Mesothelial cell of epicardium (in vitro differentiated cells): ENCODE measurements around the gene JUN. TPM values are rescaled to one million over a fixed set of nuclear protein-coding genes. Genes with fewer than 3 reads are reported as not detected.

ENCODE experiments used
- DNase-seq, 2 experiments: peaks; one replicate each; pipeline ENCODE4 v3.0.0; 2021; ENCODE audit warnings: low spot score in 2 of 2; ENCODE audit not compliant: unreplicated experiment in 2 of 2
- H3K27ac Mint-ChIP-seq: 2 replicates; pipeline ENCODE4 v1.8.0; 2021; ENCODE audit warnings: mixed read lengths
- H3K27me3 Mint-ChIP-seq: 2 replicates; pipeline ENCODE4 v1.8.0; 2021; ENCODE audit warnings: low read depth, mixed read lengths
- H3K36me3 Mint-ChIP-seq: 2 replicates; pipeline ENCODE4 v1.8.0; 2021; ENCODE audit warnings: mixed read lengths
- H3K4me1 Mint-ChIP-seq: 2 replicates; pipeline ENCODE4 v1.8.0; 2021; ENCODE audit warnings: mixed read lengths
- H3K4me3 Mint-ChIP-seq: 2 replicates; pipeline ENCODE4 v1.8.0; 2021; ENCODE audit warnings: mild to moderate bottlenecking, moderate library complexity, mixed read lengths
- H3K9me3 Mint-ChIP-seq: 2 replicates; pipeline ENCODE4 v1.8.0; 2021; ENCODE audit warnings: mixed read lengths
- CTCF ChIP-seq: fragments of 200-600 bp; sonication (generic); IDR thresholded peaks from one replicate; pipeline ENCODE4 v1.5.0; 2021; ENCODE audit warnings: antibody characterized with exemption; ENCODE audit not compliant: unreplicated experiment
- total RNA-seq: library from RNA; stranded (reverse); gene quantifications from 3 replicates; pipeline ENCODE4 v1.2.1, GENCODE V29; 2021

JUN gene
- total RNA-seq, 1 donor from 2014 or later, result 242 TPM

GRCh38 chr1:58745666-58746065 lies 38.2 kb downstream of the JUN start:
- Mint-ChIP-seq H3K4me1 (peaks cover 25% of the 10 kb centered on the region), H3K27me3 (no peaks in the 10 kb centered on the region), H3K36me3 (no peaks in the 10 kb centered on the region), H3K9me3 (peaks cover 3% of the 10 kb centered on the region), H3K4me3 (no peak overlapping the region), H3K27ac (no peak overlapping the region)
- DNase-seq, result no peak
- TF ChIP-seq CTCF, result no peak

GRCh38 chr1:58745117-58745516 lies 38.7 kb downstream of the JUN start:
- Mint-ChIP-seq H3K27ac (no peak overlapping the region), H3K4me3 (no peak overlapping the region), H3K36me3 (no peaks in the 10 kb centered on the region), H3K4me1 (peaks cover 31% of the 10 kb centered on the region), H3K27me3 (no peaks in the 10 kb centered on the region), H3K9me3 (peaks cover 3% of the 10 kb centered on the region)
- no peak for TF ChIP-seq CTCF
- no peak for DNase-seq

- H3K9me3 Mint-ChIP-seq, result peaks cover 3% of the 10 kb centered on the region
- peak overlapping the region; percentile 47 for H3K27ac Mint-ChIP-seq
- H3K36me3 Mint-ChIP-seq, result no peaks in the 10 kb centered on the region
- no peaks in the 10 kb centered on the region for H3K27me3 Mint-ChIP-seq
- H3K4me1 Mint-ChIP-seq, result peaks cover 27% of the 10 kb centered on the region
- no peak for TF ChIP-seq CTCF
- DNase-seq, result no peak
- no peak overlapping the region for H3K4me3 Mint-ChIP-seq
These were observed 41.9 kb downstream of the JUN start for GRCh38 chr1:58741678-58742553.

GRCh38 chr1:58739856-58740466 lies 43.9 kb downstream of the JUN start:
- Mint-ChIP-seq H3K27ac (peak overlapping the region; percentile 56), H3K9me3 (peaks cover 4% of the 10 kb centered on the region), H3K27me3 (no peaks in the 10 kb centered on the region), H3K4me1 (peaks cover 17% of the 10 kb centered on the region), H3K4me3 (no peak overlapping the region), H3K36me3 (no peaks in the 10 kb centered on the region)
- TF ChIP-seq CTCF, result peak; percentile 86
- DNase-seq, result no peak

- H3K4me1 Mint-ChIP-seq, result peaks cover 17% of the 10 kb centered on the region
- H3K27me3 Mint-ChIP-seq, result no peaks in the 10 kb centered on the region
- DNase-seq, result no peak
- H3K9me3 Mint-ChIP-seq, result peaks cover 7% of the 10 kb centered on the region
- no peak for TF ChIP-seq CTCF
- H3K27ac Mint-ChIP-seq, result no peak overlapping the region
- no peak overlapping the region for H3K4me3 Mint-ChIP-seq
- H3K36me3 Mint-ChIP-seq, result no peaks in the 10 kb centered on the region
These were observed 45.0 kb downstream of the JUN start for GRCh38 chr1:58738876-58739275.
